Measurements from ENCODE around the gene ERG. TPM values are rescaled to one million over a fixed set of nuclear protein-coding genes. Genes with fewer than 3 reads are reported as not detected.

Gene ERG
- total and polyA plus RNA-seq, 9 of the 15 experiments (the other 6 are each of a cell fraction or from before 2014, with no cell fraction given): 0.06 TPM; not detected in 8

DNA sequence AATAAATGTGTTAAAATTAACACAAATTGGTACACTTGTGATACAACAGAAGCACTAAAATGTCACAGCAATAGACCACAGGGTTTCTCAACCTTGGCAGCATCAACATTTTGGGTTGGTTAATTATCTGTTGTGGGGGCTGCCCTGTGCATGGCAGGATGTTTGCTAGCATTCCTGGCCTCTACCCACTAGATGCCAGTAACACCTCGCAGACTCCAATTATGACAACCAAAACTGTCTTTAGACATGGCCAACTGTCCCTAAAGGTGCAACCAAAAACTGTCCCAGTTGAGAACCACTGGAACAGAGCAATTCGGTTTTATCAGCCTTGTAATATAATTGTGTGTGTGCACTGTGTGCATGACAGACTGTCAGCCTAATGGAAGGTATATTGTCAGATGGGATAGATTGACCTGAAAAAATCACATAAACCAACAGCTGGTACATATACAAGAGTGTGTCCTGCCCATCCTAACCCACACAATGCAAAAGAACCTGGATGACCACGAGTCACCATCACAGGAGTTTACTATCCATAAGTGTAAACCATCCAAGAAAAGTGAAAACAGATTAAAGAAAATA lies 13.5 kb upstream of the ERG start:
- in situ Hi-C loops (cut with MboI) (no loop called here), intact Hi-C loops (cut with micrococcal nuclease) (no loop called here)
- Histone ChIP-seq H3K4me2 (ENCODE audit: insufficient read depth, low read length) (no peak overlapping the region), H3K9ac (ENCODE audit: insufficient read depth in 1 of 2, low read depth in 2 of 2, low read length in 2 of 2) (no peak overlapping the region), H3K9me1 (ENCODE audit: control insufficient read depth, insufficient read depth, low read length) (no peaks in the 10 kb centered on the region), H3K9me3 (replicated peaks; ENCODE audit: control insufficient read depth, insufficient read depth, low read depth, low read length) (no peaks in the 10 kb centered on the region), H3K4me3 (no peak overlapping the region), H2AFZ (ENCODE audit: low read depth, low read length) (no peak overlapping the region), H3K36me3 (ENCODE audit: control insufficient read depth, insufficient read depth, low read length) (no peaks in the 10 kb centered on the region), H3K79me2 (ENCODE audit: control insufficient read depth, insufficient read depth, low read length) (no peaks in the 10 kb centered on the region), H3K4me1 (replicated peaks in 1 of 2; ENCODE audit: control insufficient read depth in 2 of 2, insufficient read depth in 2 of 2, low read length in 2 of 2) (no peaks in the 10 kb centered on the region), H3K27me3 (ENCODE audit: control insufficient read depth in 2 of 2, insufficient read depth in 2 of 2, low read length in 2 of 2) (peaks cover 4 to 5% of the 10 kb centered on the region in 2 experiments; a peak in 2 of 5 replicates), H3K27ac (ENCODE audit: extremely low read depth, low read depth, low read length) (no peak overlapping the region), H4K20me1 (replicated peaks; ENCODE audit: control insufficient read depth, insufficient read depth, low read length) (no peaks in the 10 kb centered on the region)
- TF ChIP-seq RAD21 (CRISPR knock-in tag; conservative IDR thresholded peaks at IDR 0.05 in 1 of 2, IDR thresholded peaks at IDR 0.05 in 1 of 2): peak in 1 of 2 experiments; percentile 12; a peak in 1 of 4 replicates
- no peak for TF ChIP-seq ELF4 (CRISPR knock-in tag; IDR thresholded peaks at IDR 0.05)
- WGBS (ENCODE audit: insufficient coverage, low coverage, missing lambda C conversion rate): 0% methylated on average over 3 of the region's 3 CpGs
- CTCF ChIA-PET (ENCODE audit: low intra/inter-chr PET ratio): interaction anchor here (1.0 kb wide), 1 partner anchor 628 kb away, joined by 3 read pairs; no protein-coding TSS in a partner anchor
- POLR2A ChIA-PET: interaction anchor here (0.5 kb wide), 1 partner anchor 793 kb away, joined by 3 read pairs; no protein-coding TSS in a partner anchor
- no peak for FAIRE-seq
- no peak for DNase-seq (ENCODE audit: extremely low read depth in 1 of 4, low spot score in 3 of 4)
- no peak for ATAC-seq
- BruUV-seq (replicated peaks): no TSS peak

GRCh38 chr21:38511198-38511597 lies 12.9 kb upstream of the ERG start:
- BruUV-seq (replicated peaks): no TSS peak
- Histone ChIP-seq H3K36me3 (ENCODE audit: control insufficient read depth, insufficient read depth, low read length) (no peaks in the 10 kb centered on the region), H3K4me2 (ENCODE audit: insufficient read depth, low read length) (no peak overlapping the region), H3K4me3 (no peak overlapping the region), H2AFZ (ENCODE audit: low read depth, low read length) (no peak overlapping the region), H3K9me1 (ENCODE audit: control insufficient read depth, insufficient read depth, low read length) (no peaks in the 10 kb centered on the region), H3K4me1 (replicated peaks in 1 of 2; ENCODE audit: control insufficient read depth in 2 of 2, insufficient read depth in 2 of 2, low read length in 2 of 2) (no peaks in the 10 kb centered on the region), H4K20me1 (replicated peaks; ENCODE audit: control insufficient read depth, insufficient read depth, low read length) (no peaks in the 10 kb centered on the region), H3K79me2 (ENCODE audit: control insufficient read depth, insufficient read depth, low read length) (no peaks in the 10 kb centered on the region), H3K9ac (ENCODE audit: insufficient read depth in 1 of 2, low read depth in 2 of 2, low read length in 2 of 2) (no peak overlapping the region), H3K9me3 (replicated peaks; ENCODE audit: control insufficient read depth, insufficient read depth, low read depth, low read length) (no peaks in the 10 kb centered on the region), H3K27ac (ENCODE audit: extremely low read depth, low read depth, low read length) (no peak overlapping the region), H3K27me3 (ENCODE audit: control insufficient read depth in 2 of 2, insufficient read depth in 2 of 2, low read length in 2 of 2) (peaks cover 5 to 9% of the 10 kb centered on the region in 2 experiments; a peak in 2 of 5 replicates)
- in situ Hi-C loops (cut with MboI): no loop called here
- no peak for ATAC-seq
- 0% methylated on average over 1 of the region's 1 CpG for WGBS (ENCODE audit: insufficient coverage, low coverage, missing lambda C conversion rate)
- no peak for FAIRE-seq
- no peak for DNase-seq (ENCODE audit: extremely low read depth in 1 of 4, low spot score in 3 of 4)
- intact Hi-C loops (cut with micrococcal nuclease): no loop called here
- POLR2A ChIA-PET: interaction anchor here (0.5 kb wide), 1 partner anchor 792 kb away, joined by 3 read pairs; no protein-coding TSS in a partner anchor
- CTCF ChIA-PET (ENCODE audit: low intra/inter-chr PET ratio): interaction anchor here (1.0 kb wide), 1 partner anchor 628 kb away, joined by 3 read pairs; no protein-coding TSS in a partner anchor
- no peak for TF ChIP-seq RBM17 (IDR thresholded peaks at IDR 0.05; ENCODE audit: borderline replicate concordance, low read depth, low read length)
- TF ChIP-seq E2F4 (CRISPR knock-in tag; IDR thresholded peaks at IDR 0.05; ENCODE audit: low read depth): no peak
- no peak for TF ChIP-seq ZNF146 (CRISPR knock-in tag; IDR thresholded peaks at IDR 0.05; ENCODE audit: unreplicated experiment)
- TF ChIP-seq HEY1 (CRISPR knock-in tag; IDR thresholded peaks at IDR 0.05; ENCODE audit: borderline replicate concordance): no peak
- no peak for TF ChIP-seq BMI1 (IDR thresholded peaks at IDR 0.05; ENCODE audit: low read length)
